WTC11 (cell line): ENCODE measurements around the gene HPCAL1.

Experiments
- ATF1 ChIP-seq: sonication (generic); formaldehyde crosslinking; IDR thresholded peaks from 2 replicates; pipeline ENCODE4 v1.8.1; 2023; ENCODE audit warnings: mild to moderate bottlenecking, moderate library complexity, missing genetic modification reagents
- CBFB ChIP-seq: sonication (generic); formaldehyde crosslinking; IDR thresholded peaks from 2 replicates; pipeline ENCODE4 v1.8.1; 2022; ENCODE audit warnings: mild to moderate bottlenecking, low read depth, missing genetic modification reagents
- ESRRA ChIP-seq: sonication (generic); formaldehyde crosslinking; IDR thresholded peaks from 2 replicates; pipeline ENCODE4 v1.8.1; 2022; ENCODE audit warnings: mild to moderate bottlenecking, missing genetic modification reagents, borderline replicate concordance
- NR1H2 ChIP-seq: sonication (generic); formaldehyde crosslinking; IDR thresholded peaks from 2 replicates; pipeline ENCODE4 v1.9.0; 2021; ENCODE audit warnings: mild to moderate bottlenecking, moderate library complexity, missing genetic modification reagents
- SP1 ChIP-seq: sonication (generic); formaldehyde crosslinking; conservative IDR thresholded peaks from 2 replicates; pipeline ENCODE4 v1.8.1; 2022; ENCODE audit warnings: missing genetic modification reagents
- TEAD1 ChIP-seq: sonication (generic); formaldehyde crosslinking; IDR thresholded peaks from 2 replicates; pipeline ENCODE4 v1.8.0; 2022; ENCODE audit warnings: mild to moderate bottlenecking, missing genetic modification reagents
- TP53 ChIP-seq: sonication (generic); formaldehyde crosslinking; IDR thresholded peaks from 2 replicates; pipeline ENCODE4 v1.8.1; 2023; ENCODE audit warnings: mild to moderate bottlenecking, missing genetic modification reagents
- ZNF317 ChIP-seq: sonication (generic); formaldehyde crosslinking; IDR thresholded peaks from 2 replicates; pipeline ENCODE4 v1.8.1; 2023; ENCODE audit warnings: low read depth, mild to moderate bottlenecking, moderate library complexity, missing genetic modification reagents, borderline replicate concordance
- TF ChIP-seq, protein P1 (sequence below): fragments of 200-600 bp; IDR thresholded peaks from 2 replicates; pipeline ENCODE4 v1.8.0; 2022; ENCODE audit warnings: antibody characterized with exemption
- TF ChIP-seq, protein P2 (sequence below): sonication (generic); formaldehyde crosslinking; IDR thresholded peaks from 2 replicates; pipeline ENCODE4 v1.8.0; 2023; ENCODE audit warnings: missing genetic modification reagents, mild to moderate bottlenecking, borderline replicate concordance
- TF ChIP-seq, protein P3 (sequence below): sonication (generic); formaldehyde crosslinking; IDR thresholded peaks from 2 replicates; pipeline ENCODE4 v1.8.1; 2023; ENCODE audit warnings: mild to moderate bottlenecking, missing genetic modification reagents, moderate library complexity
- TF ChIP-seq, protein P4 (sequence below): fragments of 250-450 bp; sonication (Bioruptor Pico); IDR thresholded peaks from 2 replicates; pipeline ENCODE4 v1.8.0; 2021; ENCODE audit warnings: mild to moderate bottlenecking

DNA sequence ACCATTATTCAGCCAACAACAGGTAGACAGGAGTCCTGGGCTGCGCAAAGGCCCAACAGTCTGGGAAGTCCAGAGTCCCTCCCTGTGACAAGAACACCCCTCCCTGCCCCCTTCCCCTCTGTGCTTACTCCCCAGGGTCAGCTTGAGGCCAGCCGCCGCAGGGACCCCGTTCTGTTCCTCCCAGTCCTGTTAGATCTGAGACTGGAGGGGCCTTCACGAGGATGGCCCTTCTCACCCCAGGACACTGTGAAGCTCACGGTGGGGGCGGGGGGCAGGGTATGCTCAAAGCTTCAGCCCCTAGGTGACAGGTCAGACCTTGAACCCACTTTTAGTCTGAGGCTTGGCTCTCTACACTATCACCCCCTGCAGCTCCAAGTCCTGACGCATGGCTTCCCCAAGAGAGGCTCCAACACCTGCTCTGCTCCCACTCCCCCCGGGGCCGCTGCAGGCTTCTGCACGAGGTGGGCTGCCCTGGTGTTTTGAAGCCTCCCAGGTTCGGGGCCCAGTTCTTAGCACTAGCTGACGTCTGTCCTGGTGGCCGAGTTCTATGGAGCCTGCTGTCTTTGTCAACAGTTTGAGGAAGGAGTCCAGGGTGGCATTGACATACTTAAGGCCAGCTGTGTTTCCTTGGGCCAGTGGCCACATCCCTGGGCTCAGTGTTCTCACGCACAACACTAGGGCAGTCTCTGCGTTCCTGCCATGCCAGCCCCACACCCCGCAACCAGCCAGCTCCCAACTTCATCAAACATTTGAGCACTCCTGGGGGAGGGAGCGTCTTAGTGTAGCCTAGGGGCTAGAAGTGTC, 37.2 kb upstream of the HPCAL1 start:
- no peak for TF ChIP-seq SP1 (CRISPR knock-in tag)
- no peak for TF ChIP-seq ATF1 (CRISPR knock-in tag)
- TF ChIP-seq NR1H2 (CRISPR knock-in tag), result no peak
- TF ChIP-seq, protein P1, sequence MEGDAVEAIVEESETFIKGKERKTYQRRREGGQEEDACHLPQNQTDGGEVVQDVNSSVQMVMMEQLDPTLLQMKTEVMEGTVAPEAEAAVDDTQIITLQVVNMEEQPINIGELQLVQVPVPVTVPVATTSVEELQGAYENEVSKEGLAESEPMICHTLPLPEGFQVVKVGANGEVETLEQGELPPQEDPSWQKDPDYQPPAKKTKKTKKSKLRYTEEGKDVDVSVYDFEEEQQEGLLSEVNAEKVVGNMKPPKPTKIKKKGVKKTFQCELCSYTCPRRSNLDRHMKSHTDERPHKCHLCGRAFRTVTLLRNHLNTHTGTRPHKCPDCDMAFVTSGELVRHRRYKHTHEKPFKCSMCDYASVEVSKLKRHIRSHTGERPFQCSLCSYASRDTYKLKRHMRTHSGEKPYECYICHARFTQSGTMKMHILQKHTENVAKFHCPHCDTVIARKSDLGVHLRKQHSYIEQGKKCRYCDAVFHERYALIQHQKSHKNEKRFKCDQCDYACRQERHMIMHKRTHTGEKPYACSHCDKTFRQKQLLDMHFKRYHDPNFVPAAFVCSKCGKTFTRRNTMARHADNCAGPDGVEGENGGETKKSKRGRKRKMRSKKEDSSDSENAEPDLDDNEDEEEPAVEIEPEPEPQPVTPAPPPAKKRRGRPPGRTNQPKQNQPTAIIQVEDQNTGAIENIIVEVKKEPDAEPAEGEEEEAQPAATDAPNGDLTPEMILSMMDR, result no peak
- TF ChIP-seq, protein P2, sequence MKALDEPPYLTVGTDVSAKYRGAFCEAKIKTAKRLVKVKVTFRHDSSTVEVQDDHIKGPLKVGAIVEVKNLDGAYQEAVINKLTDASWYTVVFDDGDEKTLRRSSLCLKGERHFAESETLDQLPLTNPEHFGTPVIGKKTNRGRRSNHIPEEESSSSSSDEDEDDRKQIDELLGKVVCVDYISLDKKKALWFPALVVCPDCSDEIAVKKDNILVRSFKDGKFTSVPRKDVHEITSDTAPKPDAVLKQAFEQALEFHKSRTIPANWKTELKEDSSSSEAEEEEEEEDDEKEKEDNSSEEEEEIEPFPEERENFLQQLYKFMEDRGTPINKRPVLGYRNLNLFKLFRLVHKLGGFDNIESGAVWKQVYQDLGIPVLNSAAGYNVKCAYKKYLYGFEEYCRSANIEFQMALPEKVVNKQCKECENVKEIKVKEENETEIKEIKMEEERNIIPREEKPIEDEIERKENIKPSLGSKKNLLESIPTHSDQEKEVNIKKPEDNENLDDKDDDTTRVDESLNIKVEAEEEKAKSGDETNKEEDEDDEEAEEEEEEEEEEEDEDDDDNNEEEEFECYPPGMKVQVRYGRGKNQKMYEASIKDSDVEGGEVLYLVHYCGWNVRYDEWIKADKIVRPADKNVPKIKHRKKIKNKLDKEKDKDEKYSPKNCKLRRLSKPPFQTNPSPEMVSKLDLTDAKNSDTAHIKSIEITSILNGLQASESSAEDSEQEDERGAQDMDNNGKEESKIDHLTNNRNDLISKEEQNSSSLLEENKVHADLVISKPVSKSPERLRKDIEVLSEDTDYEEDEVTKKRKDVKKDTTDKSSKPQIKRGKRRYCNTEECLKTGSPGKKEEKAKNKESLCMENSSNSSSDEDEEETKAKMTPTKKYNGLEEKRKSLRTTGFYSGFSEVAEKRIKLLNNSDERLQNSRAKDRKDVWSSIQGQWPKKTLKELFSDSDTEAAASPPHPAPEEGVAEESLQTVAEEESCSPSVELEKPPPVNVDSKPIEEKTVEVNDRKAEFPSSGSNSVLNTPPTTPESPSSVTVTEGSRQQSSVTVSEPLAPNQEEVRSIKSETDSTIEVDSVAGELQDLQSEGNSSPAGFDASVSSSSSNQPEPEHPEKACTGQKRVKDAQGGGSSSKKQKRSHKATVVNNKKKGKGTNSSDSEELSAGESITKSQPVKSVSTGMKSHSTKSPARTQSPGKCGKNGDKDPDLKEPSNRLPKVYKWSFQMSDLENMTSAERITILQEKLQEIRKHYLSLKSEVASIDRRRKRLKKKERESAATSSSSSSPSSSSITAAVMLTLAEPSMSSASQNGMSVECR (CRISPR knock-in tag), result no peak
- TF ChIP-seq, protein P3, sequence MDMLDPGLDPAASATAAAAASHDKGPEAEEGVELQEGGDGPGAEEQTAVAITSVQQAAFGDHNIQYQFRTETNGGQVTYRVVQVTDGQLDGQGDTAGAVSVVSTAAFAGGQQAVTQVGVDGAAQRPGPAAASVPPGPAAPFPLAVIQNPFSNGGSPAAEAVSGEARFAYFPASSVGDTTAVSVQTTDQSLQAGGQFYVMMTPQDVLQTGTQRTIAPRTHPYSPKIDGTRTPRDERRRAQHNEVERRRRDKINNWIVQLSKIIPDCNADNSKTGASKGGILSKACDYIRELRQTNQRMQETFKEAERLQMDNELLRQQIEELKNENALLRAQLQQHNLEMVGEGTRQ (CRISPR knock-in tag), result no peak
- TF ChIP-seq, protein P4, sequence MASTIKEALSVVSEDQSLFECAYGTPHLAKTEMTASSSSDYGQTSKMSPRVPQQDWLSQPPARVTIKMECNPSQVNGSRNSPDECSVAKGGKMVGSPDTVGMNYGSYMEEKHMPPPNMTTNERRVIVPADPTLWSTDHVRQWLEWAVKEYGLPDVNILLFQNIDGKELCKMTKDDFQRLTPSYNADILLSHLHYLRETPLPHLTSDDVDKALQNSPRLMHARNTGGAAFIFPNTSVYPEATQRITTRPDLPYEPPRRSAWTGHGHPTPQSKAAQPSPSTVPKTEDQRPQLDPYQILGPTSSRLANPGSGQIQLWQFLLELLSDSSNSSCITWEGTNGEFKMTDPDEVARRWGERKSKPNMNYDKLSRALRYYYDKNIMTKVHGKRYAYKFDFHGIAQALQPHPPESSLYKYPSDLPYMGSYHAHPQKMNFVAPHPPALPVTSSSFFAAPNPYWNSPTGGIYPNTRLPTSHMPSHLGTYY, result no peak
- no peak for TF ChIP-seq ESRRA (CRISPR knock-in tag)
- TF ChIP-seq TP53 (CRISPR knock-in tag), result no peak
- no peak for TF ChIP-seq CBFB
- no peak for TF ChIP-seq TEAD1
- no peak for TF ChIP-seq ZNF317 (CRISPR knock-in tag)
